H1 (cell line): Measurements from ENCODE around the gene EIPR1. TPM values are rescaled to one million over a fixed set of nuclear protein-coding genes. Genes with fewer than 3 reads are reported as not detected.

ENCODE experiments used
- CTCF ChIA-PET: fragments of 300-600 bp; sonication (Branson Sonifier 250); formaldehyde crosslinking; loops from one replicate; lab custom pipeline; 2021; ENCODE audit not compliant: partially characterized antibody; lab: Charles Lee
- POLR2A ChIA-PET: fragments of 300-600 bp; sonication (Branson Sonifier 250); formaldehyde crosslinking; loops from one replicate; lab custom pipeline; 2021; ENCODE audit warnings: inconsistent platforms; ENCODE audit not compliant: partially characterized antibody; lab: Charles Lee
- DNase-seq, 2 experiments: peaks; one replicate each; pipeline versions ENCODE4 v3.0.0 to v3.0.0-alpha.2; 2010 to 2022; ENCODE audit warnings: low spot score in 2 of 2, low read depth in 1 of 2, mixed read lengths in 1 of 2
- FAIRE-seq: peaks from 2 replicates; lab custom pipeline; 2011; peaks lifted over from hg19 to GRCh38; lab: Jason Lieb, UNC
- H2AFZ ChIP-seq: 2 replicates; pipeline ENCODE4 v1.8.1; 2012; ENCODE audit warnings: low read length, inconsistent platforms
- H2AK5ac ChIP-seq: 2 replicates; pipeline ENCODE4 v1.6.1; 2013; ENCODE audit warnings: low read depth, low read length
- H2BK120ac ChIP-seq: replicated peaks from 2 replicates; pipeline ENCODE3; 2013; ENCODE audit warnings: low read depth, low read length, inconsistent platforms
- H2BK12ac ChIP-seq: 2 replicates; pipeline ENCODE4 v1.6.1; 2013; ENCODE audit warnings: low read depth, low read length
- H2BK15ac ChIP-seq: 2 replicates; pipeline ENCODE4 v1.6.1; 2013; ENCODE audit warnings: low read length
- H2BK20ac ChIP-seq: 2 replicates; pipeline ENCODE4 v1.6.1; 2013; ENCODE audit warnings: low read length
- H2BK5ac ChIP-seq: 2 replicates; pipeline ENCODE4 v1.6.1; 2013; ENCODE audit warnings: low read depth, low read length
- H3K14ac ChIP-seq: 2 replicates; pipeline ENCODE4 v1.6.1; 2013; ENCODE audit warnings: inconsistent platforms; ENCODE audit not compliant: insufficient read length
- H3K18ac ChIP-seq: 2 replicates; pipeline ENCODE4 v1.6.1; 2013; ENCODE audit warnings: low read length; ENCODE audit errors: extremely low read depth
- H3K23ac ChIP-seq: 2 replicates; pipeline ENCODE4 v1.6.1; 2013; ENCODE audit warnings: inconsistent platforms; ENCODE audit not compliant: insufficient read length
- H3K23me2 ChIP-seq: 2 replicates; pipeline ENCODE4 v1.6.1; 2013; ENCODE audit warnings: low read depth, low read length
- H3K27ac ChIP-seq: 2 replicates; pipeline ENCODE4 v1.6.1; 2011; ENCODE audit warnings: low read depth, low read length, inconsistent platforms
- H3K27me3 ChIP-seq, 4 experiments: replicated peaks in 1 of 4; 1 replicate in 1 of 4; 2 replicates in 3 of 4; pipeline versions ENCODE4 v1.6.1 to v1.8.1; 2011 to 2013; ENCODE audit warnings: low read length in 3 of 4, mild to moderate bottlenecking in 3 of 4, inconsistent platforms in 2 of 4, mixed read lengths in 2 of 4, moderate library complexity in 1 of 4; ENCODE audit not compliant: control insufficient read depth in 3 of 4, insufficient read depth in 3 of 4; ENCODE audit errors: extremely low read depth in 1 of 4
- H3K36me3 ChIP-seq, 4 experiments: 2 replicates each; pipeline versions ENCODE4 v1.6.1 to v1.8.1; 2011 to 2013; ENCODE audit warnings: mild to moderate bottlenecking in 4 of 4, low read length in 3 of 4, moderate library complexity in 2 of 4, control low read depth in 1 of 4, inconsistent platforms in 1 of 4; ENCODE audit not compliant: insufficient read depth in 4 of 4, control insufficient read depth in 2 of 4
- H3K4ac ChIP-seq: replicated peaks from 2 replicates; pipeline ENCODE3; 2013; ENCODE audit warnings: low read length, low read depth, mixed read lengths, inconsistent platforms; ENCODE audit not compliant: insufficient read length
- H3K4me1 ChIP-seq, 4 experiments: replicated peaks in 1 of 4; 1 replicate in 1 of 4; 2 replicates in 3 of 4; pipeline versions ENCODE4 v1.6.1 to v1.8.1; 2011 to 2013; ENCODE audit warnings: low read length in 3 of 4, inconsistent platforms in 2 of 4, mixed read lengths in 1 of 4; ENCODE audit not compliant: insufficient read depth in 4 of 4, control insufficient read depth in 3 of 4
- H3K4me2 ChIP-seq, 2 experiments: 2 replicates each; pipeline versions ENCODE4 v1.6.1 to v1.8.1; 2011 to 2013; ENCODE audit warnings: low read depth in 2 of 2, low read length in 2 of 2, control low read depth in 1 of 2, inconsistent platforms in 1 of 2, mild to moderate bottlenecking in 1 of 2; ENCODE audit not compliant: insufficient read depth in 1 of 2
- H3K4me3 ChIP-seq, 4 experiments: fragments of 200-600, 300-600 bp in 1 of 4; sonication (generic), shearing (Covaris generic), sonication (Bioruptor Twin) in 1 of 4; 2 replicates each; pipeline versions ENCODE4 v1.5.1 to v1.8.1; 2011 to 2016; ENCODE audit warnings: low read length in 4 of 4, low read depth in 3 of 4, control low read depth in 2 of 4, inconsistent platforms in 2 of 4, mild to moderate bottlenecking in 2 of 4, mixed read lengths in 1 of 4, moderate library complexity in 1 of 4; ENCODE audit not compliant: insufficient read depth in 2 of 4; ENCODE audit errors: extremely low read depth in 1 of 4
- H3K56ac ChIP-seq: replicated peaks from 2 replicates; pipeline ENCODE3; 2013; ENCODE audit warnings: low read depth, mild to moderate bottlenecking, mixed read lengths, low read length, inconsistent platforms; ENCODE audit not compliant: insufficient read length
- H3K79me1 ChIP-seq: 2 replicates; pipeline ENCODE4 v1.6.1; 2013; ENCODE audit warnings: low read depth, low read length, control low read depth
- H3K79me2 ChIP-seq, 2 experiments: 2 replicates each; pipeline versions ENCODE4 v1.6.1 to v1.8.1; 2012 to 2013; ENCODE audit warnings: low read length in 2 of 2, mild to moderate bottlenecking in 2 of 2, inconsistent platforms in 1 of 2; ENCODE audit not compliant: insufficient read depth in 2 of 2, control insufficient read depth in 1 of 2
- H3K9ac ChIP-seq, 4 experiments: replicated peaks in 1 of 4; 1 replicate in 1 of 4; 2 replicates in 3 of 4; pipeline versions ENCODE4 v1.6.1 to v1.8.1; 2011 to 2013; ENCODE audit warnings: low read depth in 3 of 4, low read length in 3 of 4, control low read depth in 2 of 4, mild to moderate bottlenecking in 2 of 4, moderate library complexity in 2 of 4, inconsistent platforms in 1 of 4; ENCODE audit errors: extremely low read depth in 1 of 4
- H3K9me3 ChIP-seq, 2 experiments: 2 replicates each; pipeline versions ENCODE4 v1.6.1 to v1.8.1; 2012 to 2013; ENCODE audit warnings: mild to moderate bottlenecking in 2 of 2, moderate library complexity in 2 of 2, control low read depth in 1 of 2, inconsistent platforms in 1 of 2, low read depth in 1 of 2, low read length in 1 of 2, mixed read lengths in 1 of 2; ENCODE audit not compliant: insufficient read depth in 2 of 2
- H4K20me1 ChIP-seq, 2 experiments: replicated peaks in 1 of 2; 2 replicates each; pipeline versions ENCODE3 to v1.8.1; 2011 to 2013; ENCODE audit warnings: inconsistent platforms in 2 of 2, low read length in 2 of 2, mild to moderate bottlenecking in 1 of 2; ENCODE audit not compliant: insufficient read depth in 2 of 2, control insufficient read depth in 1 of 2
- H4K5ac ChIP-seq: 2 replicates; pipeline ENCODE4 v1.6.1; 2013; ENCODE audit warnings: low read length, low read depth, mixed read lengths, inconsistent platforms; ENCODE audit not compliant: insufficient read length
- H4K8ac ChIP-seq: 2 replicates; pipeline ENCODE4 v1.8.0; 2013; ENCODE audit warnings: mild to moderate bottlenecking, moderate library complexity, low read length, inconsistent platforms; ENCODE audit not compliant: insufficient read depth; ENCODE audit errors: extremely low read depth
- H4K91ac ChIP-seq: replicated peaks from 2 replicates; pipeline ENCODE3; 2013; ENCODE audit warnings: low read length, mixed read lengths, inconsistent platforms; ENCODE audit not compliant: insufficient read length
- NRF1 ChIP-seq: IDR thresholded peaks from 2 replicates; pipeline ENCODE4 v1.6.1; 2011; ENCODE audit warnings: mild to moderate bottlenecking, low read depth, low read length, improper control_type of control experiment
- POU5F1 ChIP-seq: IDR thresholded peaks from 2 replicates; pipeline ENCODE4 v1.6.1; 2011; ENCODE audit warnings: low read depth, mild to moderate bottlenecking, low read length, moderate library complexity
- SP4 ChIP-seq: IDR thresholded peaks from 2 replicates; pipeline ENCODE4 v1.6.1; 2012; ENCODE audit warnings: low read length, inconsistent platforms
- TCF12 ChIP-seq: IDR thresholded peaks from 2 replicates; pipeline ENCODE4 v1.6.1; 2011; ENCODE audit warnings: low read depth, mild to moderate bottlenecking, low read length
- WGBS, 2 experiments: shearing (Covaris generic) in 1 of 2; methylation state at CpG; one replicate each; pipeline versions ENCODE4 v1.1.6 to v1.1.7; 2013 to 2015; ENCODE audit warnings: low lambda C conversion rate in 2 of 2, mixed read lengths in 2 of 2, inconsistent platforms in 1 of 2, low coverage in 1 of 2, missing lambda C conversion rate in 1 of 2; ENCODE audit not compliant: insufficient replicate concordance in 2 of 2, insufficient coverage in 1 of 2, insufficient read length in 1 of 2; ENCODE audit errors: extremely low coverage in 1 of 2, missing lambda C conversion rate in 1 of 2; 5-methylcytosine and 5-hydroxymethylcytosine counted together
- polyA plus RNA-seq, 7 experiments: library from polyadenylated mRNA; depleted of rRNA in 3 of 7; stranded (reverse) in 5 of 7; unstranded in 2 of 7; fragments of >200 nt in 5 of 7; fragments of 200-250 nt in 2 of 7; gene quantifications; 1 replicate in 5 of 7; 2 replicates in 1 of 7; 4 replicates in 1 of 7; pipeline versions ENCODE4 v1.2.1 to v1.2.3, GENCODE V29; 2011 to 2013; ENCODE audit warnings: missing spikeins in 2 of 7, mixed read lengths in 2 of 7
- total RNA-seq: library from RNA; stranded (reverse); fragmentation: NEBNext Ultra II Directional; extraction: Animal tissue kit (Norgen Biotek cat#: 25700); gene quantifications from 2 replicates; pipeline ENCODE4 v1.2.1, GENCODE V29; 2021

The EIPR1 gene
- total and polyA plus RNA-seq, 2 of the 8 experiments (the other 6 are each of a cell fraction or from before 2014, with no cell fraction given), result 26.3 to 56.4 TPM

DNA sequence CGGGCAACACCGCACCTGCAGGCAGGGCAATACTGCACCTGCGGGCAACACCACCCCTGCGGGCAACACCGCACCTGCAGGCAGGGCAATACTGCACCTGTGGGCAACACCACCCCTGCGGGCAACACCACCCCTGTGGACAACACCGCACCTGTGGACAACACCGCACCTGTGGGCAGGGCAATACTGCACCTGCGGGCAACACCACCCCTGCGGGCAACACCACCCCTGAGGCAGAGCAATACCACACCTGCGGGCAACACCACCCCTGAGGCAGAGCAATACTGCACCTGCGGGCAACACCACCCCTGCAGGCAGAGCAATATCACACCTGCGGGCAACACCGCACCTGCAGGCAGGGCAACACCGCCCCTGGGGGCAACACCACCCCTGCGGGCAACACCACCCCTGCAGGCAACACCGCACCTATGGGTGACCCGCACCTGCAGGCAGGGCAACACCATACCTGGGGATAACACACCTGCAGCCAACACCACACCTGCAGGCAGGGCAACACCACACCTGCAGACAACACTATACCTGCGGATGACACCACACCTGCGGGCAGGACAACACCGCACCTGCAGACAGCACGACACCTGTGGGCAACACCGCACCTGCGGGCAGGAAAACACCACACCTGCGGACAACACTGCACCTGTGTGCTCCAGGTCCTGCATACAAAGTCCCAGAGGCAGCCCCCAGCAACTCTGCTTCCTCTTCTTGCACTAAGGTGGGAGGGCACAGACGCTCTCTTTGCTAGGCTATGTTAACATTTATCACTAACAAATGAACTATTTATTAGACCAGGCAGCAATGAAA lies 57.7 kb downstream of the EIPR1 start:
- peaks cover 0 to 9% of the 10 kb centered on the region in 2 experiments for H4K20me1 ChIP-seq
- H4K8ac ChIP-seq, result no peak overlapping the region; the same call in 1 of the 2 replicates
- no peaks in the 10 kb centered on the region for H3K36me3 ChIP-seq
- no peak for DNase-seq
- no peak overlapping the region for H2AFZ ChIP-seq
- H3K18ac ChIP-seq, result no peak overlapping the region
- no peaks in the 10 kb centered on the region for H3K27me3 ChIP-seq
- no peak overlapping the region for H3K4me3 ChIP-seq
- H3K4me2 ChIP-seq, result no peak overlapping the region
- H2BK15ac ChIP-seq, result no peak overlapping the region
- no peak overlapping the region for H4K5ac ChIP-seq
- H3K79me2 ChIP-seq, result peaks cover 0 to 9% of the 10 kb centered on the region in 2 experiments; a peak in 3 of 4 replicates
- H3K27ac ChIP-seq, result no peak overlapping the region
- H3K14ac ChIP-seq, result no peak overlapping the region
- peaks cover 0 to 8% (median 2%) of the 10 kb centered on the region in 4 experiments; a peak in 4 of 7 replicates for H3K4me1 ChIP-seq
- ChIA-PET POLR2A (no interaction called here), CTCF (no interaction called here)
- H2BK120ac ChIP-seq, result no peak overlapping the region
- WGBS, 2 experiments, result 95% methylated on average over 26 of the region's 26 CpGs; no CpG with 5 or more reads in 1 of the 2 experiments
- no peak for FAIRE-seq
- H3K9ac ChIP-seq, result no peak overlapping the region
- H3K9me3 ChIP-seq, result no peaks in the 10 kb centered on the region; a peak in 1 of 4 replicates
- no peak overlapping the region for H2AK5ac ChIP-seq
- H3K23me2 ChIP-seq, result peaks cover 1% of the 10 kb centered on the region; the same call in 1 of the 2 replicates
- peaks cover 12% of the 10 kb centered on the region; the same call in 1 of the 2 replicates for H3K79me1 ChIP-seq
- TF ChIP-seq NRF1 (no peak), POU5F1 (no peak), SP4 (no peak), TCF12 (peak; percentile 63; the same call in 1 of the 2 replicates)
- no peak overlapping the region for H2BK20ac ChIP-seq
- H2BK12ac ChIP-seq, result no peak overlapping the region
- H2BK5ac ChIP-seq, result no peak overlapping the region; the same call in 1 of the 2 replicates
- H3K56ac ChIP-seq, result no peak overlapping the region
- H3K23ac ChIP-seq, result no peak overlapping the region
- H4K91ac ChIP-seq, result no peak overlapping the region
- H3K4ac ChIP-seq, result no peak overlapping the region
